Dendritic cell treated with granulocyte-macrophage colony-stimulating factor and Interleukin-4, amounts not matched to agents 40 ng/mL and 50 ng/mL, for 4 days (primary cell): ENCODE results near the gene SLC6A13.

ENCODE experiments used
- H3K27ac Mint-ChIP-seq: one replicate; pipeline ENCODE4 v1.8.0; 2022; ENCODE audit warnings: mild to moderate bottlenecking, mixed read lengths
- H3K27me3 Mint-ChIP-seq: one replicate; pipeline ENCODE4 v1.8.0; 2022; ENCODE audit warnings: mild to moderate bottlenecking, mixed read lengths
- H3K36me3 Mint-ChIP-seq: one replicate; pipeline ENCODE4 v1.8.0; 2022; ENCODE audit warnings: low read depth, mixed read lengths
- H3K4me1 Mint-ChIP-seq: one replicate; pipeline ENCODE4 v1.8.0; 2022; ENCODE audit warnings: low read depth, mixed read lengths
- H3K4me3 Mint-ChIP-seq: one replicate; pipeline ENCODE4 v1.8.0; 2022; ENCODE audit warnings: mild to moderate bottlenecking, moderate library complexity, mixed read lengths
- H3K9me3 Mint-ChIP-seq: one replicate; pipeline ENCODE4 v1.8.0; 2022; ENCODE audit warnings: mixed read lengths
- intact Hi-C: fragments of 100-400 bp; cut with micrococcal nuclease; formaldehyde crosslinking; loops from one replicate; pipeline ENCODE4 v1.15.0; 2022

The SLC6A13 gene

GRCh38 chr12:278046-278445 is 15.4 kb upstream of the SLC6A13 start:
- Mint-ChIP-seq H3K27ac (no peak overlapping the region), H3K27me3 (no peaks in the 10 kb centered on the region), H3K4me1 (peaks cover 7% of the 10 kb centered on the region), H3K36me3 (peaks cover 48% of the 10 kb centered on the region), H3K9me3 (no peaks in the 10 kb centered on the region), H3K4me3 (no peak overlapping the region)
- intact Hi-C loops, result no loop called here

DNA sequence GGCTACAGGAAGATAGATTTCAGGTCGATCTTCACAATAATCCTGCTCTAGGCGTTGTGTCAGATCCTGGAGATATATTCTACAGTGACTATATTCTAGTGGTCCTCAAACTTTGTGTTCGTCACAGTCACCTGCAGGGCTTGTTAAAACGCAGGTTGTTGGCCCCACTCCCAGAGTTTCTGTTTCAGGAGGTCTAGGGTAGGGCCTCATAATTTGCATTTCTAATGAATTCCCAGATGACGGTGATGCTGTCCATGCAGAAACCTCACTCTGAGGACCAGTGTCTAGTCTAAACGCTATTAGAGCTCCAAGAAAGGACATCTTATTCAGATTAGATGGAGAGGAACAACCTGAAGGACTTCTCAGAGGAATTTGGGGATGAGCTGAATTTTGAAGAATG is 13.2 kb upstream of the SLC6A13 start:
- peaks cover 7% of the 10 kb centered on the region for H3K4me1 Mint-ChIP-seq
- peaks cover 2% of the 10 kb centered on the region for H3K27me3 Mint-ChIP-seq
- H3K9me3 Mint-ChIP-seq, result no peaks in the 10 kb centered on the region
- H3K36me3 Mint-ChIP-seq, result peaks cover 29% of the 10 kb centered on the region
- H3K27ac Mint-ChIP-seq, result no peak overlapping the region
- H3K4me3 Mint-ChIP-seq, result no peak overlapping the region
- intact Hi-C loops, result no loop called here

GRCh38 chr12:273382-273781 is 10.7 kb upstream of the SLC6A13 start:
- Mint-ChIP-seq H3K36me3 (peaks cover 7% of the 10 kb centered on the region), H3K4me3 (no peak overlapping the region), H3K9me3 (no peaks in the 10 kb centered on the region), H3K27ac (no peak overlapping the region), H3K4me1 (peaks cover 5% of the 10 kb centered on the region), H3K27me3 (peaks cover 7% of the 10 kb centered on the region)
- intact Hi-C loops, result no loop called here

GRCh38 chr12:272942-273341 is 10.3 kb upstream of the SLC6A13 start:
- no peak overlapping the region for H3K4me3 Mint-ChIP-seq
- H3K27me3 Mint-ChIP-seq, result peaks cover 10% of the 10 kb centered on the region
- H3K27ac Mint-ChIP-seq, result no peak overlapping the region

DNA sequence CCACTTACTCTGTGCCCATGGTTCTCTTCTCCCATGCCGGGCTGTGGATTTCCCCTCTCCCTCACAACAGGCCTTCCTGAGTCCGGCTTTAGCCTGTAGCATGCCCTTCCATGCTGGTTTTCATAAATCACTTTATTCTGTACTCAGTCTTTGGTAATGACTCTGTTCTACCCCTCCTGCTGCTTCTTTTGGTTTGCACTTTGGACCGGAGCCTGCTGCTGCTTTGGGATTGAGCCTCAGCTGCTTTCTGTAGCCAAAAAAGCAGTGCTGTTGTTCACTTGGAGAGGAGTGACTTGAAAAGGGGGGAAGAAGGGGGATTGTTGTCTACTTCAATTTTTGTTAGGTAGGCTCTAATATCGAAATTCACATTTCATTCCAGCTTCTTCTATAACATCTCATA is 8.5 kb upstream of the SLC6A13 start:
- intact Hi-C loops, result no loop called here
- peaks cover 15% of the 10 kb centered on the region for H3K27me3 Mint-ChIP-seq
- no peaks in the 10 kb centered on the region for H3K36me3 Mint-ChIP-seq
- H3K4me1 Mint-ChIP-seq, result no peaks in the 10 kb centered on the region
- no peaks in the 10 kb centered on the region for H3K9me3 Mint-ChIP-seq
- H3K4me3 Mint-ChIP-seq, result no peak overlapping the region
- no peak overlapping the region for H3K27ac Mint-ChIP-seq

More at GRCh38 chr12:272942-273341, 10.3 kb upstream of the SLC6A13 start:
- peaks cover under 1% of the 10 kb centered on the region for H3K4me1 Mint-ChIP-seq
- intact Hi-C loops, result no loop called here
- peaks cover 2% of the 10 kb centered on the region for H3K36me3 Mint-ChIP-seq
- H3K9me3 Mint-ChIP-seq, result no peaks in the 10 kb centered on the region

DNA sequence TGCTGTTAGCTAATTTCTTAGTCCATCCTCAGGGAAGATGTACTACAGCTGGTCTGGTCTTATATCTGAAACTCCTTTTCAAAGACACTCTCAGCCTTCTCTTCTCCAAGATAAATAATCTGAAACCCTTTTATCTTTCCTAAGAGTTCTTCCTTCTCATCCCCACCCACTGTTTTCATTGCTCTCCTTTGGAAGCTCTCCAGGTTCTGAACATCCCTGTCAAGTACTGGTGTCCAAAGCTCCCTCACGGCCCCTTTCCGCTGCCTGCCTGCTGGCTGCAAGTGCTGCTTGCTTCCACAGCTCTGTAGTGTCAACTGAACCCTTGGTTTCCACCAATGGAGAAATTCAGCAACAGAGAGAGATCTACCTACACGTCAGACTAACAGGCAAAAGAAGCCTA is 6.6 kb upstream of the SLC6A13 start:
- Mint-ChIP-seq H3K9me3 (no peaks in the 10 kb centered on the region), H3K27ac (no peak overlapping the region), H3K27me3 (peaks cover 15% of the 10 kb centered on the region), H3K4me3 (no peak overlapping the region), H3K4me1 (no peaks in the 10 kb centered on the region), H3K36me3 (no peaks in the 10 kb centered on the region)
- intact Hi-C loops, result no loop called here

- H3K4me3 Mint-ChIP-seq, result no peak overlapping the region
- H3K36me3 Mint-ChIP-seq, result no peaks in the 10 kb centered on the region
- no peak overlapping the region for H3K27ac Mint-ChIP-seq
- H3K4me1 Mint-ChIP-seq, result no peaks in the 10 kb centered on the region
- H3K27me3 Mint-ChIP-seq, result peaks cover 18% of the 10 kb centered on the region
- intact Hi-C loops, result no loop called here
- H3K9me3 Mint-ChIP-seq, result no peaks in the 10 kb centered on the region
Observed at GRCh38 chr12:268483-268840, 5.8 kb upstream of the SLC6A13 start.

GRCh38 chr12:267581-268482 is 5.2 kb upstream of the SLC6A13 start:
- no peak overlapping the region for H3K27ac Mint-ChIP-seq

GRCh38 chr12:265096-265495 is 2.5 kb upstream of the SLC6A13 start:
- Mint-ChIP-seq H3K27me3 (peaks cover 27% of the 10 kb centered on the region), H3K4me1 (no peaks in the 10 kb centered on the region), H3K4me3 (no peak overlapping the region), H3K36me3 (no peaks in the 10 kb centered on the region), H3K9me3 (no peaks in the 10 kb centered on the region), H3K27ac (no peak overlapping the region)
- intact Hi-C loops, result no loop called here

More at GRCh38 chr12:267581-268482, 5.2 kb upstream of the SLC6A13 start:
- no peaks in the 10 kb centered on the region for H3K4me1 Mint-ChIP-seq
- peaks cover 20% of the 10 kb centered on the region for H3K27me3 Mint-ChIP-seq
- H3K9me3 Mint-ChIP-seq, result no peaks in the 10 kb centered on the region
- H3K36me3 Mint-ChIP-seq, result no peaks in the 10 kb centered on the region
- no peak overlapping the region for H3K4me3 Mint-ChIP-seq
- intact Hi-C loops, result no loop called here

GRCh38 chr12:264269-264668 is 1.6 kb upstream of the SLC6A13 start:
- H3K9me3 Mint-ChIP-seq, result no peaks in the 10 kb centered on the region
- H3K4me3 Mint-ChIP-seq, result no peak overlapping the region
- no peaks in the 10 kb centered on the region for H3K36me3 Mint-ChIP-seq
- H3K4me1 Mint-ChIP-seq, result no peaks in the 10 kb centered on the region
- peaks cover 31% of the 10 kb centered on the region for H3K27me3 Mint-ChIP-seq
- no peak overlapping the region for H3K27ac Mint-ChIP-seq
- intact Hi-C loops, result no loop called here

GRCh38 chr12:263574-263973 is 938 bp upstream of the SLC6A13 start:
- Mint-ChIP-seq H3K9me3 (no peaks in the 10 kb centered on the region), H3K4me1 (no peaks in the 10 kb centered on the region), H3K27ac (no peak overlapping the region), H3K4me3 (no peak overlapping the region), H3K36me3 (no peaks in the 10 kb centered on the region), H3K27me3 (peaks cover 30% of the 10 kb centered on the region)
- intact Hi-C loops, result no loop called here

GRCh38 chr12:262113-262512 is 523 bp downstream of the SLC6A13 start:
- no peaks in the 10 kb centered on the region for H3K9me3 Mint-ChIP-seq
- H3K27me3 Mint-ChIP-seq, result peaks cover 35% of the 10 kb centered on the region
- H3K36me3 Mint-ChIP-seq, result no peaks in the 10 kb centered on the region
- no peaks in the 10 kb centered on the region for H3K4me1 Mint-ChIP-seq
- H3K4me3 Mint-ChIP-seq, result no peak overlapping the region
- intact Hi-C loops, result no loop called here
- no peak overlapping the region for H3K27ac Mint-ChIP-seq

DNA sequence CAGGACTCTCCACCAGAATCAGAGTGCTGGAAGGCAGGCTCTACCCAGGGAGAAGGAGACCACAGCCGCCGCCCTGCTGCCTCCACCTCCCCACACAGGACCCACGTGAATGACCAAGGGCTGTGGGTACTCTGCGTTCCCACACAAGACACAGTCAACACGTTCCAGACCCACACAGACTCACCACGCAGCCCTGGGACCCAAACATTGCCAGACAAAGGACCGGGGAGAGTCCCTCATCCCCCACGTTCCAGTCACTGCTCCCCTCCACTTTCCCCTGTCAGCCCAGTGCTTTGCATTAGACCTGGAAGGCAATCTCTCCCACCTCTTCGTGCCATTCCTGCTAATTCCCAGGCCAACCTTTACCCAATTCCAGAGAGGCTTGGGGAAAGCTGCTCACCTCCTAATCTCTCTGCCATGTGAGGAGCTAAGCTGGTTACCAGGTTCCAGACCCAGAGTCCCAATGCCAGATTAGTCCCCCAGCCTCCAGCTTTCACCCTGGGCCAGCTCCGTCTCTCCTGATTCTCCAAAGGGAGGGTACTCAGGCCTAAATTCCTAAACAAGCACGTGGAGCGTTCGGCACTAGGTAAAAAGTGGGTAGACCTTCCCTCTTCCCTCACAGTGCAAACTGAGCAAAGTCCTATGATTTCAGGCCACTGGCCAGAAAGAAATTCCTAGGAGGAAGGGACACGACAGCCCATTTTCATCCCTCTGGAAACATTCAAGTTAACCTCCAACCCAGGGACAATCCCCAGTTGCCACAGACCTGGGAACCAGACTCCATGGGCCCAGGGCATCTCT is 4.9 kb downstream of the SLC6A13 start:
- H3K27me3 Mint-ChIP-seq, result peaks cover 36% of the 10 kb centered on the region
- no peak overlapping the region for H3K4me3 Mint-ChIP-seq
- intact Hi-C loops, result no loop called here
- no peaks in the 10 kb centered on the region for H3K36me3 Mint-ChIP-seq
- H3K27ac Mint-ChIP-seq, result no peak overlapping the region
- H3K9me3 Mint-ChIP-seq, result no peaks in the 10 kb centered on the region
- H3K4me1 Mint-ChIP-seq, result no peaks in the 10 kb centered on the region

- no peak overlapping the region for H3K27ac Mint-ChIP-seq
- H3K36me3 Mint-ChIP-seq, result no peaks in the 10 kb centered on the region
- intact Hi-C loops, result no loop called here
- peaks cover 33% of the 10 kb centered on the region for H3K27me3 Mint-ChIP-seq
- no peaks in the 10 kb centered on the region for H3K4me1 Mint-ChIP-seq
- H3K4me3 Mint-ChIP-seq, result no peak overlapping the region
- no peaks in the 10 kb centered on the region for H3K9me3 Mint-ChIP-seq
Observed at GRCh38 chr12:256958-257357, 5.7 kb downstream of the SLC6A13 start.
